C4-2B (cell line): ENCODE results near the gene CKS1B.

Experiments
- ZFX ChIP-seq: fragments of 450-650 bp; IDR thresholded peaks from 2 replicates; pipeline ENCODE4 v1.6.1; 2017
- TF ChIP-seq, protein P1 (sequence below): fragments of 450-650 bp; conservative IDR thresholded peaks from 2 replicates; pipeline ENCODE4 v1.5.1; 2017; ENCODE audit warnings: mild to moderate bottlenecking

GRCh38 chr1:155011437-155012025, 37.0 kb downstream of the CKS1B start:
- TF ChIP-seq, protein P1, sequence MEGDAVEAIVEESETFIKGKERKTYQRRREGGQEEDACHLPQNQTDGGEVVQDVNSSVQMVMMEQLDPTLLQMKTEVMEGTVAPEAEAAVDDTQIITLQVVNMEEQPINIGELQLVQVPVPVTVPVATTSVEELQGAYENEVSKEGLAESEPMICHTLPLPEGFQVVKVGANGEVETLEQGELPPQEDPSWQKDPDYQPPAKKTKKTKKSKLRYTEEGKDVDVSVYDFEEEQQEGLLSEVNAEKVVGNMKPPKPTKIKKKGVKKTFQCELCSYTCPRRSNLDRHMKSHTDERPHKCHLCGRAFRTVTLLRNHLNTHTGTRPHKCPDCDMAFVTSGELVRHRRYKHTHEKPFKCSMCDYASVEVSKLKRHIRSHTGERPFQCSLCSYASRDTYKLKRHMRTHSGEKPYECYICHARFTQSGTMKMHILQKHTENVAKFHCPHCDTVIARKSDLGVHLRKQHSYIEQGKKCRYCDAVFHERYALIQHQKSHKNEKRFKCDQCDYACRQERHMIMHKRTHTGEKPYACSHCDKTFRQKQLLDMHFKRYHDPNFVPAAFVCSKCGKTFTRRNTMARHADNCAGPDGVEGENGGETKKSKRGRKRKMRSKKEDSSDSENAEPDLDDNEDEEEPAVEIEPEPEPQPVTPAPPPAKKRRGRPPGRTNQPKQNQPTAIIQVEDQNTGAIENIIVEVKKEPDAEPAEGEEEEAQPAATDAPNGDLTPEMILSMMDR = no peak
- no peak for TF ChIP-seq ZFX
